Loucy (cell line): ENCODE data around the gene CAPN10.

Source experiments
- H2AFZ ChIP-seq: fragments of 200-600 bp; sonication (generic); 2 replicates; pipeline ENCODE4 v1.6.0; 2016; ENCODE audit warnings: antibody characterized with exemption, mild to moderate bottlenecking, low read length, moderate library complexity
- H3F3A ChIP-seq: fragments of 200-600 bp; 2 replicates; pipeline ENCODE4 v1.6.0; 2016; ENCODE audit warnings: antibody characterized with exemption, low read depth, mild to moderate bottlenecking
- H3K27me3 ChIP-seq: fragments of 200-600 bp; sonication (generic); 2 replicates; pipeline ENCODE4 v1.6.1; 2014; ENCODE audit warnings: low read length, mild to moderate bottlenecking; ENCODE audit not compliant: insufficient read depth, poor library complexity, severe bottlenecking
- H3K36me3 ChIP-seq: fragments of 200-600 bp; sonication (generic); 2 replicates; pipeline ENCODE4 v1.6.1; 2016; ENCODE audit warnings: low read length; ENCODE audit not compliant: insufficient read depth
- H3K4me1 ChIP-seq: fragments of 200-600 bp; sonication (generic); 2 replicates; pipeline ENCODE4 v1.5.1; 2014; ENCODE audit warnings: low read length, mild to moderate bottlenecking; ENCODE audit not compliant: insufficient read depth, poor library complexity, severe bottlenecking
- H3K4me2 ChIP-seq: fragments of 200-600 bp; sonication (generic); 2 replicates; pipeline ENCODE4 v1.6.0; 2014; ENCODE audit warnings: antibody characterized with exemption, low read length, low read depth, mild to moderate bottlenecking; ENCODE audit not compliant: poor library complexity, severe bottlenecking
- H3K4me3 ChIP-seq: fragments of 200-600 bp; sonication (generic); 2 replicates; pipeline ENCODE4 v1.5.1; 2014; ENCODE audit warnings: low read length, mild to moderate bottlenecking, mixed read lengths; ENCODE audit not compliant: poor library complexity, severe bottlenecking
- H3K79me2 ChIP-seq: fragments of 200-600 bp; sonication (generic); 2 replicates; pipeline ENCODE4 v1.6.1; 2014; ENCODE audit warnings: low read length; ENCODE audit not compliant: insufficient read depth
- H3K9ac ChIP-seq: fragments of 200-600 bp; sonication (generic); 2 replicates; pipeline ENCODE4 v1.6.0; 2014; ENCODE audit warnings: mild to moderate bottlenecking, low read depth, low read length, moderate library complexity; ENCODE audit not compliant: poor library complexity, severe bottlenecking
- H3K9me2 ChIP-seq: fragments of 200-600 bp; sonication (generic); replicated peaks from 2 replicates; pipeline ENCODE4 v1.6.1; 2016; ENCODE audit warnings: low read depth, low read length, mixed read lengths
- H3K9me3 ChIP-seq: fragments of 200-600 bp; sonication (generic); 2 replicates; pipeline ENCODE4 v1.6.1; 2014; ENCODE audit warnings: mild to moderate bottlenecking, antibody characterized with exemption, low read length, low read depth; ENCODE audit not compliant: insufficient read depth
- H4K20me1 ChIP-seq: fragments of 200-600 bp; sonication (generic); 2 replicates; pipeline ENCODE4 v1.6.0; 2014; ENCODE audit warnings: antibody characterized with exemption, low read length, mild to moderate bottlenecking; ENCODE audit not compliant: insufficient read depth, poor library complexity, severe bottlenecking
- EZH2phosphoT487 ChIP-seq: fragments of 200-600 bp; IDR thresholded peaks from 2 replicates; pipeline ENCODE4 v1.6.1; 2018; ENCODE audit warnings: antibody characterized with exemption, mild to moderate bottlenecking, moderate library complexity, borderline replicate concordance
- TF ChIP-seq, protein P1 (sequence below): fragments of 200-600 bp; sonication (generic); conservative IDR thresholded peaks from 2 replicates; pipeline ENCODE4 v1.5.1; 2014; ENCODE audit warnings: mild to moderate bottlenecking, antibody characterized with exemption, low read length

Gene CAPN10

DNA sequence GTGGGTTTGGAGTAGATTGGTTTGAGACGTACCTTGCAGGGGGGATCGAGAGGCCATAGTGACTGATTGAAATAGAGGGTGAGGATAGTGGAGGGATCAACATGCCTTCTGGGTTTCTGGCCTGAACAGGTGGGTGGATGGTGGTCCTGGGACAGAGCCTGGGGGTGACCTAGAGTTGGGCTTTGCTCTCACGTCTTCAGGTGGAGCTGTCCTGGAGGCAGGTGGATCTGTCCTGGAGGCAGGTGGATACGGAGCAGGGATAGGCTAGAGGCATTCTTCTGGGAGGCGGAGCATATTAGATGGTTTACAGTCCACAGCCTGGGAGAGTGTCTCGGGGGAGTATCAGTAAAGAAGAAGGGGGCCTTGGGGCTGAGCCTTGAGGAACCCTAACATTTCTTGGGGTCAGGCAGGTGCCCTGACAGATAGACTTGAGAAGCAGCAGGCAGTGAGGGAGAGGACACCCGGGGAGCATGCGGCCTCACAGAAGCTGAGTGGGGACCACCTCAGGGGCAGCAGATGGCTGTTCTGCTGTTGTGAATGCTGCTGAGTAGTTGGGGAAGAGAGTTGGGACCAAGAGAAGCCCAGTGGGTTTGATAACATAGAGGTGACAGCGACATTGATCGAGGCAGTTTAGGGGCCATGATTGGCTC lies 1.6 kb downstream of the CAPN10 start:
- peaks cover 50% of the 10 kb centered on the region for H4K20me1 ChIP-seq
- H3K9me2 ChIP-seq: no peaks in the 10 kb centered on the region
- peaks cover 39% of the 10 kb centered on the region for H3K4me1 ChIP-seq
- H3K4me3 ChIP-seq: peak overlapping the region; percentile 99
- H3K79me2 ChIP-seq: peaks cover 80% of the 10 kb centered on the region
- H3K4me2 ChIP-seq: peak overlapping the region; percentile 97
- no peaks in the 10 kb centered on the region for H3K9me3 ChIP-seq
- no peaks in the 10 kb centered on the region for H3K27me3 ChIP-seq
- TF ChIP-seq EZH2phosphoT487: no peak
- TF ChIP-seq, protein P1, sequence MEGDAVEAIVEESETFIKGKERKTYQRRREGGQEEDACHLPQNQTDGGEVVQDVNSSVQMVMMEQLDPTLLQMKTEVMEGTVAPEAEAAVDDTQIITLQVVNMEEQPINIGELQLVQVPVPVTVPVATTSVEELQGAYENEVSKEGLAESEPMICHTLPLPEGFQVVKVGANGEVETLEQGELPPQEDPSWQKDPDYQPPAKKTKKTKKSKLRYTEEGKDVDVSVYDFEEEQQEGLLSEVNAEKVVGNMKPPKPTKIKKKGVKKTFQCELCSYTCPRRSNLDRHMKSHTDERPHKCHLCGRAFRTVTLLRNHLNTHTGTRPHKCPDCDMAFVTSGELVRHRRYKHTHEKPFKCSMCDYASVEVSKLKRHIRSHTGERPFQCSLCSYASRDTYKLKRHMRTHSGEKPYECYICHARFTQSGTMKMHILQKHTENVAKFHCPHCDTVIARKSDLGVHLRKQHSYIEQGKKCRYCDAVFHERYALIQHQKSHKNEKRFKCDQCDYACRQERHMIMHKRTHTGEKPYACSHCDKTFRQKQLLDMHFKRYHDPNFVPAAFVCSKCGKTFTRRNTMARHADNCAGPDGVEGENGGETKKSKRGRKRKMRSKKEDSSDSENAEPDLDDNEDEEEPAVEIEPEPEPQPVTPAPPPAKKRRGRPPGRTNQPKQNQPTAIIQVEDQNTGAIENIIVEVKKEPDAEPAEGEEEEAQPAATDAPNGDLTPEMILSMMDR: no peak
- H3K9ac ChIP-seq: peak overlapping the region; percentile 86
- H3F3A ChIP-seq: no peaks in the 10 kb centered on the region
- H3K36me3 ChIP-seq: peaks cover 3% of the 10 kb centered on the region; the same call in 1 of the 2 replicates
- no peak overlapping the region for H2AFZ ChIP-seq

DNA sequence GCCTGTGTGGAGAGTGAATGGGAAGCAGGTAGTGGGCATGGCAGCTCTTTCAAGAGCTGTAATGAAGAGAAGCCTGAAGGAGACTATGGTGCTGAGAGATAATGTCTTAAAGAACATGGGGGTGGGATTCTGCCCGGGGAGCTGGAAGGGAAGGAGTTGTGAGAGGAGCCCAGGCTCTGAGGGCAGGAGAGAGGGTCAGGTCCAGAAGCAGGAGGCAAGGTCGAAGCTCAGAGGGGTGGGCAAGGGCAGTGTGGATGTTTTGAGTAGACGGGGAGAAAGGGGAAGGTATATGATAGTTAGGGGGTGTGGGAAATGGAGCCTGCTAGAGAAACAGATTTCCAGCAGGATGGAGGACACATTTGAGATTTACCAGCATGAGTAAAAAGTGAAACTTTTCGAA lies 2.1 kb downstream of the CAPN10 start:
- no peaks in the 10 kb centered on the region for H3K27me3 ChIP-seq
- peak overlapping the region; percentile 99 for H3K4me3 ChIP-seq
- H4K20me1 ChIP-seq: peaks cover 50% of the 10 kb centered on the region
- TF ChIP-seq, protein P1: no peak
- TF ChIP-seq EZH2phosphoT487: no peak
- peaks cover 74% of the 10 kb centered on the region for H3K79me2 ChIP-seq
- H2AFZ ChIP-seq: no peak overlapping the region
- peak overlapping the region; percentile 97 for H3K4me2 ChIP-seq
- peak overlapping the region; percentile 86 for H3K9ac ChIP-seq
- no peaks in the 10 kb centered on the region for H3K9me3 ChIP-seq
- H3K9me2 ChIP-seq: no peaks in the 10 kb centered on the region
- H3K36me3 ChIP-seq: peaks cover 3% of the 10 kb centered on the region; the same call in 1 of the 2 replicates
- H3K4me1 ChIP-seq: peaks cover 34% of the 10 kb centered on the region
- no peaks in the 10 kb centered on the region for H3F3A ChIP-seq

DNA sequence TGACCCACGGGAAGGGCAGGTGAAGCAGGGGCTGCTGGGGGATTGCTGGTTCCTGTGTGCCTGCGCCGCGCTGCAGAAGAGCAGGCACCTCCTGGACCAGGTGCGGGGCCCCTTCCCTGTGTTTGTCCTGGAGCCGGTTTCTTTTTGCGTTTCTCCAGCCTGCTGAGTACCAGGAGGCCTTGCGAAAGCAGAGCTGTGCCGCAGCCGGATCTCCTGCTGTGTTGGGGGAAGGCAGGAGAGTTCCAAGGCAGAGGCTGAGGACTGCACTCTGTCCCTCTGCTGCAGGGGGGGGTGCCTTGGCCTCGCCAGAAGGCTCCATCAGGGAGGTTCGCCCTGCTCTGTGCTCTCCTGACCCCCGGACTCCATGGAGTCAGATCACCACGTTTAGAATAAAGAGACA lies 2.8 kb downstream of the CAPN10 start:
- Histone ChIP-seq H3K9me3 (no peaks in the 10 kb centered on the region), H3K9me2 (no peaks in the 10 kb centered on the region), H3K4me3 (peak overlapping the region; percentile 99), H3K4me2 (peak overlapping the region; percentile 97), H3K4me1 (peaks cover 27% of the 10 kb centered on the region), H3K36me3 (peaks cover 3% of the 10 kb centered on the region; the same call in 1 of the 2 replicates), H3K9ac (peak overlapping the region; percentile 86), H3K27me3 (no peaks in the 10 kb centered on the region), H3F3A (no peaks in the 10 kb centered on the region), H3K79me2 (peaks cover 72% of the 10 kb centered on the region), H2AFZ (no peak overlapping the region), H4K20me1 (peaks cover 50% of the 10 kb centered on the region)
- TF ChIP-seq, protein P1: no peak
- no peak for TF ChIP-seq EZH2phosphoT487
